ENCODE data around the gene CDX1.

CDX1 gene

GRCh38 chr5:150221471-150221870 is 54.9 kb downstream of the CDX1 start:
- Histone ChIP-seq H3K4me1 (ENCODE audit: insufficient read depth, low read length, severe bottlenecking) (no peaks in the 10 kb centered on the region), H3K36me3 (ENCODE audit: insufficient read depth, low read length) (no peaks in the 10 kb centered on the region), H3K27me3 (ENCODE audit: insufficient read depth, low read length) (0 out of 2 replicates have a peak, but pooled peaks cover 4% of the 10 kb centered on the region), H3K4me3 (ENCODE audit: low read depth, low read length, poor library complexity, severe bottlenecking) (no peak overlapping the region), H3F3A (ENCODE audit: insufficient read depth, low read length) (no peaks in the 10 kb centered on the region), H3K27ac (ENCODE audit: low read depth, low read length, poor library complexity, severe bottlenecking) (no peak overlapping the region), H3K9me3 (ENCODE audit: low read length) (no peaks in the 10 kb centered on the region), H4K20me1 (ENCODE audit: insufficient read depth, low read length) (no peaks in the 10 kb centered on the region), H3K79me2 (ENCODE audit: insufficient read depth, low read length) (no peaks in the 10 kb centered on the region), H3K9ac (ENCODE audit: low read length) (no peak overlapping the region), H3K4me2 (ENCODE audit: low read length) (no peak overlapping the region), H3K9me2 (ENCODE audit: low read depth, low read length) (no peaks in the 10 kb centered on the region), H2AFZ (ENCODE audit: low read length) (no peak overlapping the region)
- no peak for TF ChIP-seq CTCF (IDR thresholded peaks at IDR 0.05; ENCODE audit: low read length)
- no peak for TF ChIP-seq EZH2 (IDR thresholded peaks at IDR 0.05; ENCODE audit: borderline replicate concordance, low read length)

GRCh38 chr5:150222906-150223305 is 56.3 kb downstream of the CDX1 start:
- Histone ChIP-seq H2AFZ (ENCODE audit: low read length) (no peak overlapping the region), H3K27ac (ENCODE audit: low read depth, low read length, poor library complexity, severe bottlenecking) (no peak overlapping the region), H4K20me1 (ENCODE audit: insufficient read depth, low read length) (no peaks in the 10 kb centered on the region), H3K36me3 (ENCODE audit: insufficient read depth, low read length) (no peaks in the 10 kb centered on the region), H3K9me3 (ENCODE audit: low read length) (no peaks in the 10 kb centered on the region), H3K9me2 (ENCODE audit: low read depth, low read length) (no peaks in the 10 kb centered on the region), H3K4me2 (ENCODE audit: low read length) (no peak overlapping the region), H3K27me3 (ENCODE audit: insufficient read depth, low read length) (0 out of 2 replicates have a peak, but pooled peaks cover 4% of the 10 kb centered on the region), H3K9ac (ENCODE audit: low read length) (no peak overlapping the region), H3K79me2 (ENCODE audit: insufficient read depth, low read length) (no peaks in the 10 kb centered on the region), H3F3A (ENCODE audit: insufficient read depth, low read length) (no peaks in the 10 kb centered on the region), H3K4me3 (ENCODE audit: low read depth, low read length, poor library complexity, severe bottlenecking) (no peak overlapping the region), H3K4me1 (ENCODE audit: insufficient read depth, low read length, severe bottlenecking) (no peaks in the 10 kb centered on the region)
- no peak for TF ChIP-seq CTCF (IDR thresholded peaks at IDR 0.05; ENCODE audit: low read length)
- no peak for TF ChIP-seq EZH2 (IDR thresholded peaks at IDR 0.05; ENCODE audit: borderline replicate concordance, low read length)

- H2AFZ ChIP-seq (ENCODE audit: low read length): no peak overlapping the region
- H3K36me3 ChIP-seq (ENCODE audit: insufficient read depth, low read length): no peaks in the 10 kb centered on the region
- no peak overlapping the region for H3K4me2 ChIP-seq (ENCODE audit: low read length)
- H3K79me2 ChIP-seq (ENCODE audit: insufficient read depth, low read length): no peaks in the 10 kb centered on the region
- H3K4me3 ChIP-seq (ENCODE audit: low read depth, low read length, poor library complexity, severe bottlenecking): no peak overlapping the region
- no peaks in the 10 kb centered on the region for H3K4me1 ChIP-seq (ENCODE audit: insufficient read depth, low read length, severe bottlenecking)
- no peak overlapping the region for H3K27ac ChIP-seq (ENCODE audit: low read depth, low read length, poor library complexity, severe bottlenecking)
- H3K9ac ChIP-seq (ENCODE audit: low read length): no peak overlapping the region
- H3K9me3 ChIP-seq (ENCODE audit: low read length): no peaks in the 10 kb centered on the region
- no peaks in the 10 kb centered on the region for H3F3A ChIP-seq (ENCODE audit: insufficient read depth, low read length)
- H3K27me3 ChIP-seq (ENCODE audit: insufficient read depth, low read length): 0 out of 2 replicates have a peak, but pooled peaks cover 4% of the 10 kb centered on the region
- TF ChIP-seq CTCF (IDR thresholded peaks at IDR 0.05; ENCODE audit: low read length) (no peak), EZH2 (IDR thresholded peaks at IDR 0.05; ENCODE audit: borderline replicate concordance, low read length) (no peak)
- H3K9me2 ChIP-seq (ENCODE audit: low read depth, low read length): no peaks in the 10 kb centered on the region
- H4K20me1 ChIP-seq (ENCODE audit: insufficient read depth, low read length): no peaks in the 10 kb centered on the region
These were observed 56.9 kb downstream of the CDX1 start for GRCh38 chr5:150223474-150223873.

All from OCI-LY1 (cell line).